GM19193 (cell line): Measurements from ENCODE around the gene CCDC82.

ENCODE experiments used
- POLR2A ChIP-seq: IDR thresholded peaks from 4 replicates; pipeline ENCODE4 v1.6.1; 2011; ENCODE audit not compliant: insufficient read depth, insufficient read length; ENCODE audit errors: extremely low read depth

The CCDC82 gene

GRCh38 chr11:96389720-96390487 is at the start of gene CCDC82, which contains the start of gene JRKL:
TSS of gene CCDC82 (minus strand) at chr11:96389912. CDS start at chr11:96384747, 5,165 bp downstream.
TSS of gene JRKL (plus strand) at chr11:96390013. CDS start at chr11:96390650, 637 bp downstream.
- TF ChIP-seq POLR2A: peak; percentile 83

- no peak for TF ChIP-seq POLR2A
Measured at GRCh38 chr11:96430668-96431067, 41.0 kb upstream of the CCDC82 start.

- no peak for TF ChIP-seq POLR2A
Measured at GRCh38 chr11:96424693-96425092, 35.0 kb upstream of the CCDC82 start.

- TF ChIP-seq POLR2A: no peak
Measured at GRCh38 chr11:96413408-96413807, 23.7 kb upstream of the CCDC82 start.

GRCh38 chr11:96412761-96413381 is 23.2 kb upstream of the CCDC82 start:
- no peak for TF ChIP-seq POLR2A

GRCh38 chr11:96400697-96401096 is 11.0 kb upstream of the CCDC82 start:
- no peak for TF ChIP-seq POLR2A

- no peak for TF ChIP-seq POLR2A
Measured at GRCh38 chr11:96397863-96398262, 8.2 kb upstream of the CCDC82 start.

- no peak for TF ChIP-seq POLR2A
Measured at GRCh38 chr11:96396637-96397036, 6.9 kb upstream of the CCDC82 start.

- TF ChIP-seq POLR2A: no peak
Measured at GRCh38 chr11:96394773-96395172, 5.1 kb upstream of the CCDC82 start.

- no peak for TF ChIP-seq POLR2A
Measured at GRCh38 chr11:96393753-96394348, 4.1 kb upstream of the CCDC82 start.

- TF ChIP-seq POLR2A: no peak
Measured at GRCh38 chr11:96391698-96392307, 2.1 kb upstream of the CCDC82 start.

GRCh38 chr11:96390488-96390792 is 728 bp upstream of the CCDC82 start:
- no peak for TF ChIP-seq POLR2A

GRCh38 chr11:96388891-96389719 is 607 bp downstream of the CCDC82 start:
- no peak for TF ChIP-seq POLR2A

GRCh38 chr11:96385187-96385586 is 4.5 kb downstream of the CCDC82 start:
- no peak for TF ChIP-seq POLR2A

GRCh38 chr11:96384156-96384555 is 5.6 kb downstream of the CCDC82 start:
- no peak for TF ChIP-seq POLR2A
